Peyer's patch (tissue), 4 donors: ENCODE results near the gene SLC34A3. TPM values are rescaled to one million over a fixed set of nuclear protein-coding genes. Genes with fewer than 3 reads are reported as not detected.

Experiments
- DNase-seq, 3 donors: peaks; one replicate each; pipeline ENCODE4 v3.0.0-alpha.2; 2017 to 2019
- H3K27ac ChIP-seq, 4 donors: fragments of 200-600 bp; sonication (generic); one replicate each; pipeline ENCODE4 v1.5.1; 2016 to 2019
- H3K27me3 ChIP-seq, 2 donors: fragments of 200-600 bp; sonication (generic); one replicate each; pipeline ENCODE4 v1.5.1; 2019
- H3K36me3 ChIP-seq, 3 donors: fragments of 200-600 bp; sonication (generic); one replicate each; pipeline ENCODE4 v1.5.1; 2016 to 2019
- H3K4me1 ChIP-seq, 4 donors: fragments of 200-600 bp; sonication (generic); one replicate each; pipeline ENCODE4 v1.5.1; 2016 to 2019
- H3K4me3 ChIP-seq, 4 donors: fragments of 200-600 bp; sonication (generic); 1 replicate in 3 of 4; 2 replicates in 1 of 4; pipeline ENCODE4 v1.5.1; 2016 to 2019; ENCODE audit warnings: mild to moderate bottlenecking in 1 of 4
- H3K9me3 ChIP-seq, 4 donors: fragments of 200-600 bp; sonication (generic); one replicate each; pipeline ENCODE4 v1.5.1; 2016 to 2019; ENCODE audit warnings: mild to moderate bottlenecking in 1 of 4
- CTCF ChIP-seq, 6 experiments: fragments of 450-650 bp in 4 of 6; fragments of 200-600 bp in 2 of 6; sonication (generic) in 1 of 6; IDR thresholded peaks; one replicate each; pipeline ENCODE4 v1.5.1; 2017 to 2019; ENCODE audit warnings: antibody characterized with exemption in 6 of 6, mild to moderate bottlenecking in 3 of 6, moderate library complexity in 1 of 6
- POLR2A ChIP-seq, 2 donors: fragments of 450-650 bp; IDR thresholded peaks; one replicate each; pipeline ENCODE4 v1.5.1; 2017; ENCODE audit warnings: antibody characterized with exemption in 2 of 2, mild to moderate bottlenecking in 2 of 2, moderate library complexity in 2 of 2
- total RNA-seq, 4 donors: library from RNA; depleted of rRNA; stranded (reverse); fragments of >200 nt; gene quantifications; one replicate each; pipeline ENCODE4 v1.1.0, GENCODE V29; 2016

Gene SLC34A3
- total RNA-seq, 4 donors from 2014 or later, result 4.0 to 14.8 (median 13.3) TPM; not detected in 1

DNA sequence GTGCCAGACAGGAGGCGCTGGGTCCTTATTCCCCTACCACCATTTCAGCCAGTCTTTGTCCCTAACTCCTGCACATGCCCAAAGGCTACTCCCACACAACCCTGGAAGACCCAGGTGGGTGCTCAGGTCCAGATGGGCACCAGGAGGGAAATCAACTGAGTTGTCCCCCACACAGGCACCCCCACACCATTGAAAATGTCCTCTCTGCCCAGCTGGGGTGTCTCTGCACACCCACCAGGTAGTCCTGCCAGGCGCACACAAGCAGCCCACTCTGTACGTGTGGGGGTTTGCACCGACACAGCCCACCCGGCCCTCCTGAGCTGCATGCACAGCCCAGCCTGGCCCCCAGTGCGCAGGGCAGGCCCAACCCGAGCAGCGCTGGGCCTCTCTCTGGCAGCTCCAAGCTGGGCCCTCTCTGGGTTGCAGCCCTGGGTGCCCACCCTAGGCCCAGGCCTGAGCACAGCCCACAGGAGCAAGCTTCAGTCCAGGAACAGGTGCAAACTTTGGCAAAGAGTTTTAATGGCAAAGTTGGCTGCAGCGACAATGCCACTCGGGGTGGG lies 10.9 kb upstream of the SLC34A3 start:
- no peaks in the 10 kb centered on the region for H3K27me3 ChIP-seq
- no peak overlapping the region for H3K27ac ChIP-seq
- no peak for TF ChIP-seq CTCF (IDR thresholded peaks at IDR 0.05)
- TF ChIP-seq POLR2A (IDR thresholded peaks at IDR 0.05), result no peak
- H3K4me3 ChIP-seq, result no peak overlapping the region
- H3K9me3 ChIP-seq, result no peaks in the 10 kb centered on the region
- no peak for DNase-seq
- peaks cover 7 to 44% (median 15%) of the 10 kb centered on the region in 4 donors for H3K4me1 ChIP-seq
- H3K36me3 ChIP-seq, result peaks cover 0 to 9% (median 0%) of the 10 kb centered on the region in 3 donors

DNA sequence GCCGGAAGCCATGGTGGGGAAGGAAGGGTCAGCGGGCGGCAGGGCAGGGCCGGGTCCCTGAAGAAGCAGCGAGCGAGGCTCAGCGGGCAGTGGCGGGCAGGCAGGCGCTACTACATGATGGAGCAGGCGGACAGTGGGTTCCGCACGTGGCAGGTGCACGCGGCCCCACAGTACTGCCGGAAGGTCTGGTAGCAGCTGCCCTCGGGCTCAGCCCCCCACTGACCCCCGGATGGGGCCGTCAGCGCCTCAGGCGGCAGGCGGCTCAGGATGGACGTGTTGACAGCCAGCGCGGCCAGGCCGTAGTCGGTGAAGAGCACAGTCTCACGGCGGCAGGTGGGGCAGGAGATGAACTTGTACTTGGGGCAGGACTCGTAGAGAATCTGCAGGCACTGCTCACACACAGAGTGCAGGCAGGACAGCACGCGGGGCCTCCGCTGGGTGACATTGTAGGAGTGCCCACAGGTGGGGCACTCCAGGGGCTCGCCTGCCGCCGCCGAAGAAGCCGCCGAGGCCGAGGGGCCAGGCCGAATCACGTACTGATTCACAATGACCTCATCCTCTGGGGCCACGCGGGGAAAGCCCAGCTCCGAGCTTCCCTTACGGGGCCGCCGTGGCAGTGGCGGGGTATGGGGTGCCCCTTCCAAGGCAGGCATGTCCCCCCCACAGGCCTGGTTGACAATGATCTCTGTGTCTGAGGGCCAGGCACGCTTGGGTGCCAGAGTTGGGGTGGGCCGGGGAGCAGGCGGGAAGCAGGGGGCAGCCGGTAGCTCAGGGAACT lies 10.2 kb upstream of the SLC34A3 start:
- peaks cover 0 to 4% (median 0%) of the 10 kb centered on the region in 3 donors for H3K36me3 ChIP-seq
- no peak overlapping the region for H3K4me3 ChIP-seq
- no peak for TF ChIP-seq CTCF (IDR thresholded peaks at IDR 0.05)
- TF ChIP-seq POLR2A (IDR thresholded peaks at IDR 0.05), result no peak
- no peak for DNase-seq
- no peaks in the 10 kb centered on the region for H3K9me3 ChIP-seq
- peaks cover 7 to 44% (median 15%) of the 10 kb centered on the region in 4 donors for H3K4me1 ChIP-seq
- H3K27ac ChIP-seq, result no peak overlapping the region
- H3K27me3 ChIP-seq, result no peaks in the 10 kb centered on the region

GRCh38 chr9:137221095-137221505 lies 9.6 kb upstream of the SLC34A3 start:
- no peak overlapping the region for H3K27ac ChIP-seq
- peak overlapping the region in 2 of 4 donors; percentile 45 to 81 for H3K4me3 ChIP-seq
- H3K9me3 ChIP-seq, result no peaks in the 10 kb centered on the region
- DNase-seq, result no peak
- H3K27me3 ChIP-seq, result no peaks in the 10 kb centered on the region
- TF ChIP-seq POLR2A (IDR thresholded peaks at IDR 0.05) (no peak), CTCF (IDR thresholded peaks at IDR 0.05) (no peak)
- no peaks in the 10 kb centered on the region for H3K36me3 ChIP-seq
- H3K4me1 ChIP-seq, result peaks cover 7 to 44% (median 15%) of the 10 kb centered on the region in 4 donors

GRCh38 chr9:137221506-137222111 lies 9.1 kb upstream of the SLC34A3 start:
- no peak for TF ChIP-seq POLR2A (IDR thresholded peaks at IDR 0.05)
- no peak for TF ChIP-seq CTCF (IDR thresholded peaks at IDR 0.05)
- H3K27me3 ChIP-seq, result no peaks in the 10 kb centered on the region
- no peaks in the 10 kb centered on the region for H3K36me3 ChIP-seq
- peaks cover 7 to 44% (median 15%) of the 10 kb centered on the region in 4 donors for H3K4me1 ChIP-seq
- H3K4me3 ChIP-seq, result peak overlapping the region; percentile 17 to 81 (median 44)
- H3K9me3 ChIP-seq, result no peaks in the 10 kb centered on the region
- DNase-seq, result peak in 1 of 3 donors; percentile 68
- H3K27ac ChIP-seq, result peak overlapping the region in 2 of 4 donors; percentile 17 to 55

GRCh38 chr9:137222190-137223077 lies 8.3 kb upstream of the SLC34A3 start, which contains the start of gene RNF208:
Gene RNF208 (minus strand): TSS chr9:137222240. CDS start chr9:137221212, 1,028 bp downstream.
- H3K4me1 ChIP-seq, result peaks cover 8 to 44% (median 17%) of the 10 kb centered on the region in 4 donors
- no peak for TF ChIP-seq POLR2A (IDR thresholded peaks at IDR 0.05)
- no peaks in the 10 kb centered on the region for H3K36me3 ChIP-seq
- H3K27me3 ChIP-seq, result no peaks in the 10 kb centered on the region
- no peaks in the 10 kb centered on the region for H3K9me3 ChIP-seq
- H3K27ac ChIP-seq, result peak within 1 kb of the TSS; percentile 85 to 93 (median 90)
- peak in 1 of 3 donors; percentile 67 for DNase-seq
- peak within 1 kb of the TSS; percentile 62 to 84 (median 72) for H3K4me3 ChIP-seq
